NCI-H1694 (cell line): Measurements from ENCODE around the gene ABHD14A.
"Not testable (repeated sequence)": the region's sequence is repeated elsewhere in the genome, so short reads cannot be mapped to it uniquely, and the experiment has no call there.

Experiments used
- DNase-seq: peaks from one replicate; lab custom pipeline; 2025; lab: John Stamatoyannopoulos, UW

The ABHD14A gene

DNA sequence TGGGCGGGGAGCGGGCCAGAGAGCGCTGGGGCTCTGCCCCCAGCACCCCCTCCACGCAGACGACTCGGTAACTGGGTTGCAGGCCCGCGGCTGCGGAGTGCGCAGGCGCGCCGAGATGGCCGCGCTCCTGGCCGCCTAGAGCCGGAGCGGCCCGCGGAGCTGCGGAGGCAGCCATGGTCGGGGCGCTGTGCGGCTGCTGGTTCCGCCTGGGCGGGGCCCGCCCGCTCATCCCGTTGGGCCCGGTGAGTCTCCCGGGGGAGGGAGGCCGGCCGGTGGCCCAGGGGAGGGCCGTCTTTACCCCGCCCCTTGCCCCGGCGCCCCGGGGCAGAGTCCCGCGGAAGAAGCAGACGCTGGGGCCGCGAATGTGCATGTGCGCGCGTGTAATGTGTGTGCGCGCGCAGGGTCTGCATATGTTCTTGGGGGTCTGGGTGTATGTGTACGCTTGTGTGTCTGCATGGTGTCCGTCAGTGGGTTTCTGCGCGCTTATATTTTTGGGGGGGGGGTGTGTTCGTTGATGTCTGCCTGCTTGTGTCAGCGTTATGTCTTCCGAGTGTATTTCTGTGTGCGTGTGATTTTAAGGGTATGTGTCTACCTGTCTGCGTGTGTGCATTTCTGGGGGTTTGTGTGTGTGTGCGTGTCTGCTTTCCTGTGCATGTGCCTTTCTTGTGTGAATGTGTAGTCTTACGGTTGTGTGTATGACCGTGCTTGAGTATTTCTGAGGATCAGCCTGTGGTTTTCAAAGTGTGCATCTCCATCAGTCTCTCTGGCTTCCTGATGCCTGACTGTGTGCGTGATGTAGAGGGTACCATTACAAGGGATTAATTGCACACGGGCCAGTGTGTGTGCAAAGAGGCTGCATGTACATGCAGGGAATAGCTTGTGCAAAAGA lies at the start of gene ABHD14A:
ABHD14A (plus strand) TSS at position 102 of the 889 bp plus-strand sequence; CDS start at position 174, 72 bp downstream.
- no peak for DNase-seq

DNA sequence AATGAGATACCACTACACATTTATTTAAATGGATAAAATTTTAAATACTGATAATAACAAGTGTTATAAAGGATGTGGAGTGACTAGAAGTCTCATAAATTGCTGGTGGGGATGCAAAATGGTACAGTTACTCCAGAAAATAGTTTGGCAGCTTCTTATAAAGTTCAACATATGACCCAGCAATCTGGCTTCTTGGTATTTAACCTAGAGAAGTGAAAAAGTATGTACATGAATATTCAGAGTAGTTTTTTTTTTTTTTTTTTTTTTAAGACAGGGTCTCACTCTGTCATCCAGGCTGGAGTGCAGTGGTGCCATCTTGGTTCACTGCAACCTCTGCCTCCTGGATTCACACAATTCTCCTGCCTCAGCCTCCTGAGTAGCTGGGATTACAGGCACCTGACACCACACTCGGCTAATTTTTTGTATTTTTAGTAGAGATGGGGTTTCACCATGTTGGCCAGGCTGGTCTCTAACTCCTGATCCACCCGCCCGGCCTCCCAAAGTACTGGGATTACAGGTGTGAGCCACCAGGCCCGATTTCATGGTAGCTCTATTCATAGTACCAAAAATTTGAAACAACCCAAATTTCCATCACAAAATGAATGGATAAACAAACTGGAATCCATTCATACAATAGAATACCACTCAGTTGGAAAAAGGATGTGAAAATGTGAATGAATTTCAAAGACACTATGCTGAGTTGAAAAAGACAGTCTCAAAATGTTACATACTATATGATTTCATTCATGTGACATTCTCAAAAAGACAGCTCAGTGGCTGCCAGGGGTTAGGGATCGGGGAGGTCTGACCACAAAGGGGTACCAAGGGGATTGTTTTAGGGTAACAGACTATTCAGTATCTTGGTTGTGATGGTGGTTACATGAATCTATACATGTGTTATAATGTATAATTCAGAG lies 47.5 kb upstream of the ABHD14A start:
- DNase-seq: no peak

DNA sequence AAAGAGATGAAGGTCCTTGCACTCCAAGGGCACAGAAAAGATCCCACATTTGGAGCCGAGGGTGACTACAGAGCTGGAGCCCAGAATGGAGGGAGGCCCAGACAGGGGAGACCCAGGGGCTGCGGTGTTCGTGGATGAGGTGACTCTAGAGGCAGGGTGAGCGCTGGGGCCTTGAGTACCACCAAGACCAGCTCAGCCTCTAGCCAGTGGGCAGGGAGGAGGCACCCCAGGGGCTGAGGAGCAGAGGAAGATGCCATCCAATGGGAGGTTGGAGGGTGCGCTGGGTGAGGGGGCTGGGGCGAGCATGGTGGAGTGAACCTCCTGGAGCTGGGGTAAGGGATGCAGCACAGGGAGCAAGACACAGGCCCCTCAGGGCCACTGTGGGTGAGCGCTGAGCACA lies 46.4 kb upstream of the ABHD14A start:
- DNase-seq: no peak

DNA sequence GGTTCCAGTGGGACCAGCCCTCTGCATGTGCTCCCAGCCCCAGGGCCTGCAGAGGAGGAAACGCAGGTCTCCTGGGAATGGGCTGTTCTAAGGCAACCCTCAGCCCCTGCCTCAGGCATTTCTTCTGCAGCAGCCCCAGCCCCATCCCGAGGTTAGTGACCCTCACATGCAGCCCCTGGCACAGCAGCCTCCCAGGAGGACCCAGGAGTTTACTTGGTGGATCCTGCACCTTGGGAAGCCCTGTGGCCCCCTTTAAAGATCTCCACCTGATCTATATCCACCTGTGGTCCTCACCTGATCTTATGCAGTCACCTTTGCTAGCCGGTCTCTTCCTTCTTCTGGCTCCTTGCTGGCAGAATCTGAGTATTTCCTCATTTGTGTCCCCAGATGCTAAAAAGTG lies 45.9 kb upstream of the ABHD14A start:
- not testable (repeated sequence) for DNase-seq

DNA sequence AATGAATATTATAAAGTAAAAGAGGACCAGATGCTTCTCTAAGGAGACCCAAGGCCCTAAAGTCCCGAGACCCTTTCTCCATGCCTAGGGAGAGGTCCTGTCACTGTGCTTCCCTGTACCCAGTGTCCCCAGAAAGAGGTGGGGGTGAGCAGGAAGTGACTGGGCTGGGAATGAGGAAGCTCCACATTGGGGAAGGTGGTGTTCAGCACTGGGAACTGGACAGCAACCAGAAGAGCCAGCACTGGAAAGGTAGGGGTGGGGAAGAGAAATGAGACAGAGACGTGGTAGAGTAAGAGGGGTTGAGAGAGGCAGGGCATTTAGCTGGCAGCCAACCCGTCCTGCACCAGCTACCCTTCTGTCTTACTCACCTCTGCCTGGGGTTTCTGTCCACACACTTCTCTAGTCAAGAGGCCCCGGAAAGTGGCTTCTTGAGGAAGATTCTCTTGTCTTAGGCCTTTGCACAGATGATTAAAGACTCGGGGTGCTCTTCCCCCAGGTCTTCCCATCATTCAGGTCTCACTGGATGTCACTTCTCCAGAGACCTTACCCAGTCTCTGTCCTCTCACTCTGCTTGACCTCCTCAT lies 45.4 kb upstream of the ABHD14A start:
- DNase-seq: no peak

DNA sequence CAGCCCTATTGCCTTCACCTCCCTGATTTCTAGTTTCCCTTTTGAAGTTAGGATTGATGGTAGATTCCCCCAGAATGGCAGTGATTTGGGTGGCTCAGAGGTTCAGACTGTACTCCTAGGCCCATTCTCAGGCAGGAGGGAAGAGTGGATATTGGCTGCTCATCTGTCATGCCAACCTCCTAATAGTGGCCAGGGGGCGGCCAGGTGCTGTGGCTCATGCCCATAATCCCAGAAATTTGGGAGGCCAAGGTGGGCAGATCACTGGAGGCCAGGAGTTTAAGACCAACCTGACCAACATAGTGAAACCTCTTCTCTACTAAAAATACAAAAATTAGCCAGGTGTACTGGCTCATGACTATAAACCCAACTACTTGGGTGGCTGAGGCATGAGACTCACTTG lies 44.4 kb upstream of the ABHD14A start:
- no peak for DNase-seq

DNA sequence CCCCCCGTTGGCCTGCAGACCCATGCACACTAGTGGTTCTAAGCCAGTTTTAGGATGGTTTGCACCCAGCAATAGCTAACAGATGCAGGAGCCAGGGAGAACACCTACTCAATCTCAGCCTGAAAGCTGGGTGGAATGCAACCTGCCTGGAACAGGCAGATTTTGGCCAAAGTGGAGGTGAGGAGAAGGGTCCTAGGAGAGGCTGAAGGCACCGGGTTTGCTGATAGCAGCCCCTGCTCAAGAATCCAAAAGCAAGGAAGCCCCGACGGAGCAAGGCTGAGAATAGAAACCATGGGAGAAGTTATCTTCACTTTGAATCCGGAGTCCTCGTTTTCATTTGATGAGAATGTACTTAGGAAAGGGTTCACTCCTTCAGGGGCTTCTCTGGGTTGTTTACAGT lies 43.1 kb upstream of the ABHD14A start:
- DNase-seq: no peak

DNA sequence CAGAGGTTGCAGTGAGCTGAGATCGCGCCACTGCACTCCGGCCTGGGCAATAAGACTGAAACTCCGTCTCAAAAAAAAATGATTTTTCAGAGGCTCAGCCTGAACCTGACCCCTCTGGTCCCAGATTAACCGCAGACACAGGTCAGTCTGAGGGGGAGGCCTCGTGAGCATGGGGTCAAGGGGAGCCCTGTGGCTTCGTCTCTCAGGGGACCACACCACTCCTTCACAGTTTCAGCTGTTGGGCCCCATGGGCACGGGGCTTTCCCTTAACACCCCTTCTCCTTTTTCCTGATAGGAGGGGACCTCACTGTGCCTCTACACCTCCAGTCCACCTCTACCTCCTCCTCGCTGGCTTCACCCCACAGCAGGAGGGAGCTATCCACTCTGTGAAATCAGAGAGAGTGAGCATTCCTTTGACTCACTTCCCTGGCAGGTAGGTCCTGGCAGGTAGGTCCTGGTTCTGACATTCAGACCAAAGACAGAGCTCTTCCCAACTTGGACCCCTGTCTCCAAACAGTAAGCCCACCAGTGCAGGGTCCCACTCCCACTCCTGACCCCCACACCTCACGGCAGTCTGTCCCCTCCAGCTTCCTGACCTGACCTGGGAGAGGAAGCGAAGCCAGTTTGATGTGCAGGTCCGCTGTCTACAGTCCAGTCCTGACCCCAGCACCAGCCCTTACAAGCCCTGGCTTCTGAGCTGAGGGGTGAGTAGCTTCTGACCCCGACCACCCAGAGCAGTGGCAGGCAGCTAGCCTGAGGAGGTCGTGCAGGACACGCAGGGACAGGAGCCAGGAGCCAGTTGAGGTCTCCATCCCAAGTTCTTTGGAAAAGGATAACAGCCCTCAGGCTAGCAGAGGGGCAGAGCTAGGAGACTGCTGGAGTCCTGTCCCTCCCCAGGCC lies 42.1 kb upstream of the ABHD14A start:
- DNase-seq: no peak

DNA sequence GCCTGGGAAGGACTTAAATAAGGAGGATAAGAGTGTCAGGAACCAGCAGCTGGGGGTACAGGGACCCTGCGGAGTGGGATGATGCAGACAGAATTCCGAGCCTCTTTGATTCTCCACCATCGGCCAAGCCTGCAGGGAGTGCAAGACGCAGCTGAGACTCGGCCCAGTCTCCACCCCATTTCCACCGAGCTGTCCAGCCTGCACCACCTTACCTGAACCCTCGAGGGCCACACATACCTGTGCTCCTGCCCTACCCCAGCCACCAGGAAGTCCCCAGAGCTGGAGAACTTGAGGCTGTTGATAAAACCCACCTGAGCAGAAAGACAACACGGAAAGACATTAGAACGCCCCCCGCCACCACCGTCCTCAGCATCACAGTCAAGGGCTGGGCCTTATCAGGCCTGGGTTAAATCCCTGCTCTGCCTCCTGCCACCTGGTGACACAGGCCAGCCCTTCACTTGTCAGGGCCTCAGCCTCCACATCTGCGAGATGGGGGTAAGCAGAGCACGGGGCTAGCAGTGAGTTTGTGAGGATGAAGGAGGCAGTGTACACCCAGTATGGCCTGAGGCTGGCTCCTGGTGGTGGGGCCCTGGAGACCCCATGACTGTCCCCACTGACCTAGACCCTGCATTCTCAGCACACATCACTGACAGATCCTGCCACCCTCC lies 41.3 kb upstream of the ABHD14A start:
- DNase-seq: no peak

DNA sequence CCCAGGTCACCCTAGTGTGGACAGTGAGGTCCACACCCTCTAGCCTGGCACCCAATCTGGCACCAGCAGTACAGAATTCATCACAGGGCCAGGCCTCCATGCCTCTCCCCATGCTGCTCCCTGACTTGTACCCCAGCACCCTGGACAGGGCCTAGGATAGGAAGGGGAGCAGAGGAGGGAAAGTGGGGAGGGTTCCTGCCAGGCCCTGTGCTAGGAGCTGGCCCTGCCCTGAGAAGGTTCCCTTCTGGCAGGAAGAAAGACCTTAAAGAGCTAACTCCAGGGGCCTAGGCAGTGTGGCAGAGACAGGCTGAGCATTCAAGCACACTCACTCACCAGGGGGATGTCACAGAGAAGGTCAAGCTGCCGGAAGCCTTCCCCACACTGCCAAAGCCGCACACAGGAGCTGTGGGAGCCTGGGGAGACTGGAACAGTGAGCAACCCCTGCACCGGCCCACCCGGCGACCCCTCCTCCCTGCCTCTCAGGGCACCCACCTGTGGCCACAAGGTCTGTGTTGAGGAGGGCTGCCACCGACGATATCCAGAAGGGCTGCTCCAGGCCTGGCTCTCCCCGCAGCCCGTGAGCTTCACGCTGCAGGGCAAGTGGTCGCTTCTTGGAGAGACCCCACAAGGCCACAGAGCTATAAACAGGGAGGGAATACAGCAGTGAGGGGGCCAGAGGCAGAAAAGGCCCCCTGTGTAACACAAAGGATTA lies 40.6 kb upstream of the ABHD14A start:
- no peak for DNase-seq

DNA sequence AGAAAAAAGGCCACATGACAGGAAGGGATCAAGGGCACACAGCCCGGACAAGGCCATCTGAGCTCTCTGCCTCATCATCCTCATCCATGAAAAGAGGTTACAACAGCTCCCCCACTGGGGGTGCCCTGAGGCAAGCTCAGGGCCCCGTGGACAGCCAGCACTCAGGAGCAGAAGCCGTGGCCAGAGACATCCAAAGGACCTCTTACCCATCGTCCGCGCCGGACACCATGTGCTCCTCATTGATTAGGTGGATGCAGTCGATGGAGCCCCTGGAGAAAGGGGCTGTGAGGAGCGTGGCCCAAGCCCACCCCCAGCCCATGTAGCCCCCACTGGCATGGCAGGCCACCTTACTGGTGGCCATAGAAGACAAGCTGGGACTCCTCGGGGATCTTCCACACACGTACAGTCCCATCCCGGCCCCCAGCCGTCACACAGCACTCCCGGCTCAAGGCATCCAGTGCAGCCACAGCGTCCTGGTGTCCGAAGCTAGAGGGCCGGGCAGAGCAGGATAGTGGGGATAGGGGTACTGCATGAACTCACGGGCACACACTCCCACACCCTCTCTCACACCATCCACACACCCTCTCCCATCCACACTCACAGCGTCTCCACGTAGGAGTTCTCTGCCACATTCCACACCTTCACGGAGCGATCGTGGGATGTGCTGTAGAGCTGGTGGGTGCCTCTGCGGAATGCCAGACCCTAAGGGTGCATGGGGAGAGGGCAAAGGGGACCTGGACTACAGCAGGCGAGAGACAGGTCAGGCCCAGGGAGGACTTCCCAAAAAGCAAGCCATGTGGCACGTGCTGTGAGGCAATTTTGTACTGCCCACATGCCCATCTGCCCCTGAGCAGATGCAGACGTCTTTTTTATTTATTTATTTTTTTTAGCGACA lies 39.6 kb upstream of the ABHD14A start:
- DNase-seq: no peak

DNA sequence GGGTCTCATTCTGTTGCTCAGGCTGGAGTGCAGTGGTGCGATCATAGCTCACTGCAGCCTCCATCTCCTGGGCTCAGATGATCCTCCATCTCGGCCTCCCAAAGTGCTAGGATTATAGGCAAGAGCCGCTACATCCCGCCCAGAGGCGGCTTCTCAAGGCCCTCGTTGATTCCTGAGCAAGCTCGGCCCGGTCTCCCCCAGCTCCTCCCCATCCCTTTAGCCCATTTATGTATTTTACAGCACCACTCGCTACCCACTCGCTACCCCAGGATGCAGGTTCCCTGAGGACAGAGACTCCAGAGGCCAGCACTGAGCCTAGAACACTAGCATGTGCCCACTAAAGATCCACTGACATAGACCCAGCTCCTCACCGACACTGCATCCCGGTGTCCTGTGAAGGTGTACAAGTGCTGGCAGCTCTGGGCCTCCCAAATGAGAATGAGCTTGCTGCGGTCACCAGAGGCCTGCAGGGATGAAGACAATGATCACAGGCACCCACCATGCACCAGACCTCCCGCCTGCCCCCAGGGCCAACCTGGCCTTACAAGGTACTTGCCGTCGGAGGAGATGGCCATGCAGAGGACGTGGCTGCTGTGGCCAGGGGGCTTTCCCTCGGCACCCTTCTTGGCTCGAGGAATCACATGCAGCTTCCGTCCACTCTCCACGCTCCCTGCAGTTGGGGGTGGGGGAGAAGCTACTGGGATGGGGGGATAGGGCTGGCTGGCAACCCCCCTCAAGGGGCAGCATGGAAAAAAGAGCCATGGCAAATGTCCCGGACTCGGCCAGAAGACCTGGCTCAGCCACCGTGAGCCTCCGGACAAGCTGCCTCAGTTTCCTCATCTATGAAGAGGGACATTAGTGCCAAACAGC lies 38.7 kb upstream of the ABHD14A start:
- DNase-seq: no peak

DNA sequence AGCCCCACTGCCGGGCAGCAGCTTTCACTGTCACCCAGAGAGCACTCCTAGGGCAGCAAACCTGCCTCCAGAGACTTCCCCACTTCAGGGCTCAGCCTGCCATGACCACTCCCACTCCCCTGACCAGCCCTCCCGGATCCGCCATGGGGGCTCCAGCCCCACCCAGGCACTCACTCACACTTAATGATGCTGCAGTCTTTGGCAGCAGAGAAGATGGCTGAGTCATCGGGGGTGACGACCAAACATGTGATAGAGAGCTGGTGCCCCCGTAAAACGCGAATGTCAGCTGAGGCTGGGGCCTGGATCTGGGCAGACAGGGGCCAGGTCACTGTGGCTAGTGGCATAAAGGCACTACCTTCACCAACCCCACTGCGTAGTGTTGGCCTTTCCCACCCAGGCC lies 37.9 kb upstream of the ABHD14A start:
- no peak for DNase-seq

DNA sequence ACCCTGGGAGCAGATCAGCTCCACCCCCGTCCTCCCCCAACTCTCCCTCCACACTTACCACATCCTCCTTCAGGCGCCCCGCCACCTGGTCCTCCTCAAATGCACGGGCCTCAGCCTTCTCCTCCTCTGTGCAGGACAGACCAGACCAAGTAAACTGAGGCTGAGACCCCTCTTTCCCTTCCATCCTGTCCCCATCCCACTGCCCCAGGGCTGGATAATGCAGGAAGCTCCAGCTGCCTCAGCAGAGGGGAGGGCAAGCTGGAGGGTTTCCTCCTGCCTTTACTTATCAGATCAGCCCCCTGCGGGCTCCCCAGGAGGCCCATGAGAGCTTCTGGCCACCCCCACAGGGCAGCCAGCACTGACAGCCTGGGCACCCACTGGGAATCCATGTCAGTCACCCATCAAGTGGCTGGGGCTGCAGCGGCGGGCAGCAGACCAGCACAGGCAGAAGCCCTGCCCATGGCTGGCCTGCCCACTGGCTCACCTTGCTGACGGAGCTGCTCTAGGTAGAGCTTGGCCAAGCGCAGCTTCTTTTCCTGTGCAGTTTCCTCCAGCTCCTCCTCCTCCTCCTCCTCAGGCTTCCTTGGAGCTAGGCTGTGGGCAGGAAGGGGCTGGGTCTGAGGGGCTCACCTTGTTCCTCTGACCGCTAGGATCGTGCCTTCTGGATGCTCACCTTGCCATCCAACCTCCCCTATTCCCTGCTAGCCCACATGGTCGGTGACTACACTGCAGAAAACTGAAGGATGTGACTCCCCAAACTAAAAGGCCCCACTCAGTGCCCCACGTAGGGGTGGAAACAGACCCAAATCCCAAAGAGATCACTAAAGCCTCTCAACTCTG lies 37.0 kb upstream of the ABHD14A start:
- DNase-seq: no peak

DNA sequence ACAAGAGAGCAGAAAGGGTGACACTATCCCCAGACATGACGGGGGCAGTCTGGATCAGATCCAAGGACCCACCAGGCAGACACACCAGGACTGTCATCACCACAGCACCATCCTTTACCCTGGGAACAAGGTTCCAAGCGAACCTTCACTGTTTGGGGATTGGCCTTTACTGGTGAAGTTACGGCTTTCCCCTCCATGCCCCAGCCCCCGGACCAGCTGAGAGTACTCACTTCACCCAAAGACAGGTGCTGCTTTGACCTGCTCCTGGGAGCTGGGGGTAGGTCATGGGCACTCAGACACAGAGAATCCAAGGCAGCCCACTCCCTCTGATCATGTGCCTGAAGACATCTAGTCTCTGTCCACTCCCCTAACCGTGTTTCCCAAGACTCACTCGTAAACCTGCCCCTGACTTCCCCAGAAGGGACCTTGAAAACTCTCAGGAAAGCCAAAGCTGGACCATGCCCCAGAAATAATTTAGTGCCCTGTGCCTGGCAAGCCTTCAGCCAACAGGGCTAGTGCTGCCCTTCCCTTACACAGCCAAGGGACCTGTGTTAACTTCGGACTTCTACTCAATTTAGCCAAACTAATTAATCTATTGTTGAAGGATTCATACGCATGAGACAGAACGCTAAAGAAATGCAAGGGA lies 36.0 kb upstream of the ABHD14A start:
- no peak for DNase-seq

DNA sequence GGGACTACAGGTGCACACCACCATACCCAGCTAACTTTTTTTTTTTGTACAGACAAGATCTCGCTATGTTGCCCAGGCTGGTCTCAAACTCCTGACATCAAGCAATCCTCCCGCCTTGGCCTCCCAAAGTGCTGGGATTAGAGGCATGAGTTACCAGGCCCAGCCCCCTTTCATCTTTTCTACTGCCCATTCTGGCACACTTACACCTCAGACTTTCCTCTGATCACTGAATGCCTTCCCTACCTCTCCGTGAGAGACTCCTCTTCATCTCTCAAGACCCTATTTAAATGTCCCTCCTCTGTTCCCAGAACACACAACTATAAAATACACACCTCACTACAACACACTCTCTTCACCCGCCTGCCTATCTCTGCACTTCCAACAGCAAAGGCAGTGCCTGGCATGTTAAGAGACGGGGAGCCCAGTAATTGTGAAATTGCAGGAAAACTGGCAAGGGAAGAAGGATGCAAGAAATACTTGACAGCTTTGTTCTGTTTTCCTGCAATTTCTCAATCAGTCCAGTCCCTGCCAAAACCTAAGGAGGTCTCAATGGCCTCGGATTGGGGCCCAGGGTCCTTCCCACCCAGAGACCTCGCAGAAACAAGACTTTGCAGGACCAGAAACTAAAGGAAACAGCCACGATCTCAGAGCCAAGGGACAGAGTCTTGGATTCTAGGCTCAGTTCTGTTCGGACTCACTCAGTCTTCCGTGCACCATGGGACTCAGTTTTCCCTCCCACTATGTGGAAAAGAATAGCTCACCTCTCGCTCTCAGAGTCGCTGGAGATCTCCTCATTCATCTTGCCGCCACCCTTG lies 34.0 kb upstream of the ABHD14A start:
- DNase-seq: no peak
